Activated CD4-positive, alpha-beta T cell treated with anti-CD3 and anti-CD28 coated beads, Interleukin-2, amount 50 U/mL, for 24 hours (primary cell): ENCODE data around the gene SLC39A2.
"Not testable (repeated sequence)": the region's sequence is repeated elsewhere in the genome, so short reads cannot be mapped to it uniquely, and the experiment has no call there.

Experiments
- DNase-seq, 2 donors: peaks; one replicate each; pipeline ENCODE4 v3.0.0-alpha.2; 2020; ENCODE audit warnings: low read depth in 1 of 2, low spot score in 1 of 2

SLC39A2 gene

GRCh38 chr14:20998674-20999366 lies at the start of gene SLC39A2:
Gene SLC39A2, plus strand, starts transcription at chr14:20999293. Its CDS starts 154 bp downstream, at chr14:20999447.
- DNase-seq: no peak

- DNase-seq: not testable (repeated sequence)
Observed at GRCh38 chr14:20954736-20955537, 44.2 kb upstream of the SLC39A2 start, which contains the start of gene RNASE2. Gene RNASE2, plus strand, starts transcription at chr14:20955487. Its CDS starts 285 bp downstream, at chr14:20955772.

GRCh38 chr14:20955538-20955873 lies 43.6 kb upstream of the SLC39A2 start:
- not testable (repeated sequence) for DNase-seq

- no peak for DNase-seq
Observed at GRCh38 chr14:20956376-20956976, 42.6 kb upstream of the SLC39A2 start.

- DNase-seq: not testable (repeated sequence)
Observed at GRCh38 chr14:20958946-20959345, 40.1 kb upstream of the SLC39A2 start.

- no peak for DNase-seq
Observed at GRCh38 chr14:20969336-20969735, 29.8 kb upstream of the SLC39A2 start.

- DNase-seq: no peak
Observed at GRCh38 chr14:20970647-20970982, 28.5 kb upstream of the SLC39A2 start.

GRCh38 chr14:20970983-20971704 lies 27.9 kb upstream of the SLC39A2 start:
- DNase-seq: peak; percentile 61 to 73

GRCh38 chr14:20971705-20972021 lies 27.4 kb upstream of the SLC39A2 start:
- DNase-seq: no peak

- no peak for DNase-seq
Observed at GRCh38 chr14:20973501-20973900, 25.6 kb upstream of the SLC39A2 start.

GRCh38 chr14:20976291-20976690 lies 22.8 kb upstream of the SLC39A2 start:
- DNase-seq: no peak

- no peak for DNase-seq
Observed at GRCh38 chr14:20978687-20979086, 20.4 kb upstream of the SLC39A2 start.

GRCh38 chr14:20980906-20981305 lies 18.2 kb upstream of the SLC39A2 start:
- DNase-seq: no peak

GRCh38 chr14:20982646-20983369 lies 16.3 kb upstream of the SLC39A2 start:
- no peak for DNase-seq

- not testable (repeated sequence) for DNase-seq
Observed at GRCh38 chr14:20985650-20986049, 13.4 kb upstream of the SLC39A2 start.

- no peak for DNase-seq
Observed at GRCh38 chr14:20986811-20987210, 12.3 kb upstream of the SLC39A2 start.

- no peak for DNase-seq
Observed at GRCh38 chr14:20988717-20989470, 10.2 kb upstream of the SLC39A2 start.

- no peak for DNase-seq
Observed at GRCh38 chr14:20989471-20989786, 9.7 kb upstream of the SLC39A2 start.

GRCh38 chr14:20989787-20990600 lies 9.1 kb upstream of the SLC39A2 start, which contains the start of gene METTL17:
Gene METTL17, plus strand, starts transcription at chr14:20989980. Its CDS starts 23 bp downstream, at chr14:20990003.
- DNase-seq: peak; percentile 73 to 85
